LNCAP (cell line): ENCODE measurements around the gene NCEH1.

ENCODE experiments used
- TF ChIP-seq, protein P1 (sequence below): fragments of 450-650 bp; IDR thresholded peaks from 2 replicates; pipeline ENCODE4 v1.5.1; 2017; ENCODE audit warnings: mild to moderate bottlenecking

Gene NCEH1

DNA sequence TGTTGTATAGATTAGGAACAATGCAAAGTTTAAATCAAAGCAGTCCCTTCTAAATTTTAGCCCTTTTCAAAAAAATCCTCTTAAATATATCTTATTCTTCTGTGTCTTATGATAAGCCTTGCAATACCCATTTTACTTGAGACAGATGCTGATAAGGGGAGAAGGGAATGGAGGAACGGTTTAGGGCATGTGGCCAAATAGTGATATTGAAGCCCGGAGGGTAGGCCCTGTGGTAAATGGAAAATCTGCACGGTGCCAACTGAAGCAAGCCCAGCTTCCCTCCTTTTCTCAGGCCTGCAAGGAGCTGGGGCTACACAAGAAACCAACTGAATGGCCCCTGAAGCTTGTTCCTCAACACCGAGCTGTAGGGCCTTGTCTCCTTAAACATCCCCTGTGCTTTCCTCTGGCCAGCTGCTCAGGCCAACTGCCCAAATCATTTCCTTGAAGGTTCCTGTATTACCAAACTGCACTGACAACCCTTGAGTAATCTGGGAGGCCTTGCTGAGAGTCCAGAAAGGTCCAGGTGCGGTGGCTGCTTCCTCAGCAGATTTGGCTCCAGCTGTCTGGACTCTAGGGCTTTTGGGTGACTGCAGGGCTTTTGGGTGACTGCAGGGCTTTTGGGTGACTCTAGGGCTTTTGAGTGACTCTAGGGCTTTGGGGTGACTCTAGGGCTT is 67.2 kb downstream of the NCEH1 start:
- TF ChIP-seq, protein P1, sequence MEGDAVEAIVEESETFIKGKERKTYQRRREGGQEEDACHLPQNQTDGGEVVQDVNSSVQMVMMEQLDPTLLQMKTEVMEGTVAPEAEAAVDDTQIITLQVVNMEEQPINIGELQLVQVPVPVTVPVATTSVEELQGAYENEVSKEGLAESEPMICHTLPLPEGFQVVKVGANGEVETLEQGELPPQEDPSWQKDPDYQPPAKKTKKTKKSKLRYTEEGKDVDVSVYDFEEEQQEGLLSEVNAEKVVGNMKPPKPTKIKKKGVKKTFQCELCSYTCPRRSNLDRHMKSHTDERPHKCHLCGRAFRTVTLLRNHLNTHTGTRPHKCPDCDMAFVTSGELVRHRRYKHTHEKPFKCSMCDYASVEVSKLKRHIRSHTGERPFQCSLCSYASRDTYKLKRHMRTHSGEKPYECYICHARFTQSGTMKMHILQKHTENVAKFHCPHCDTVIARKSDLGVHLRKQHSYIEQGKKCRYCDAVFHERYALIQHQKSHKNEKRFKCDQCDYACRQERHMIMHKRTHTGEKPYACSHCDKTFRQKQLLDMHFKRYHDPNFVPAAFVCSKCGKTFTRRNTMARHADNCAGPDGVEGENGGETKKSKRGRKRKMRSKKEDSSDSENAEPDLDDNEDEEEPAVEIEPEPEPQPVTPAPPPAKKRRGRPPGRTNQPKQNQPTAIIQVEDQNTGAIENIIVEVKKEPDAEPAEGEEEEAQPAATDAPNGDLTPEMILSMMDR, result no peak

DNA sequence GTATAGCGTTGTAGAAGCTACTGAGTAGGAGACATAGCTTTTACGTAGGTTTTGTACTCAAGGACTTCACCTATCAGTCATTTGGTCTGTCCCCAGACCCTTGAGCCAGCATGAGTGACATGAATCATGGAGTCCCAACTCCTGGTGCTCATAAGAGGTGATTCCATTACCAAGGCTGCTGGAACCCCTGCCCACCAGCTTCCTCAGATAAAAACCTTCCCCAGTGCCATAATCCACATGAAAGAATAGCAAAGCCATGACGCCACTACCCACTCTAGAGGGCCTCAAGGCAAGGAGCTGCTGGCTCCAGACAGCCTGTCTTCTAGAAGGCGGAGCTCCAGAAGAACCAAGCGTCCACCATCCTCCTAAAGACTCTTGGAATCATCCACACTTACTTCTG is 69.6 kb downstream of the NCEH1 start:
- TF ChIP-seq, protein P1, result no peak

DNA sequence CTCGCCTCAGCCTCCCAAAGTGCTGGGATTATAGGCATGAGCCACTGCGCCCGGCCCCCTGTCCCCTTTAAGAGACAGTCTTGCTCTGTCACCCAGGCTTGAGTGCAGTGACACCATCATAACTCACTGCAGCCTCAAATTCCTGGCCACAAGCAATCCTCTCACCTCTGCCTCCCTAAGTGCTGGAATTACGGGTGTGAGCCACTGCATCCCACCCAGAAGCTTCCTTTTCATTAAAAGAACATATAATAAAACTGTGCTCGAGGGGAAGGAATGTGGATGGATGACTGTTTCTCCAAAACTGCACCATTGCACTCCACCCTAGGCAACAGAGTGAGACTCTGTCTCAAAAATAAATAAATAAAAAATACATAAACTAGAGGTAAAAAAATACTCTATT is 70.1 kb downstream of the NCEH1 start:
- TF ChIP-seq, protein P1, result no peak

DNA sequence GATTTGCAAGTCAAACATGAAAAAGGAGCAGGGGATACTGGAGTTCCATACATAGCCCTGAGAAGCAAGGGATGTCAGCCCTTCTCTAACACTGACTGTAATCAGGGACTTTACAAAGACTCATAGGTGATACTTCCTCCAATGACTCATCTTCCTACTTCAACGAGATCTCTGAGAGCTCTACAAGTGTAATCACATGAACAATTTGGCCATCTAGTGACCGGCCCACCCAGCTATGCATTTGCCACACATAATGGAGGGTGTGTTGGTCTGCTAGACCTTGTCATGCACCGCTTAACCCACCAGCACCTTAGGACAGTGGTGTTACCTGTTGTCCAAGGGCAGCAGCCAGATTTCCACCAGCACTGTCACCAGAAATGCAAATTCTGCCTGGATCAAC is 75.3 kb downstream of the NCEH1 start:
- TF ChIP-seq, protein P1, result no peak

DNA sequence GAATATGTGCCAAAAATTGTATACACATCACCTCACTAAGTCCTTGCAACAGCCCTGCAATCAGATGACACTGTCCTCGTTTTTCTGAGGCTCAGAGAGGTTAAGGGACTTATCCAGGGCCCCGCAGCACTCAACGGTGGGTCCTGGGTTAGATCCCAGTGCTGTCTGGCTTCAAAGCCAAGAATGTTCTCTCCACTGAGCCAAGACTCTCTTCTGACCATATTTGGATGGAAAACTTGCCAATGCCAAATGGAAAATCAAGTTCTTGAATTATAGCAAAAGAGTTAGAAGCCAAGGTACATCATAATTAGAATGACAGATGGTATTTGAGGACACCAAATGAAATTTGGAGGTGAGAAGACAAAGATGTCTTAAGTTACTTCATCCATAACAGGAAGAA is 75.9 kb downstream of the NCEH1 start:
- TF ChIP-seq, protein P1, result no peak

DNA sequence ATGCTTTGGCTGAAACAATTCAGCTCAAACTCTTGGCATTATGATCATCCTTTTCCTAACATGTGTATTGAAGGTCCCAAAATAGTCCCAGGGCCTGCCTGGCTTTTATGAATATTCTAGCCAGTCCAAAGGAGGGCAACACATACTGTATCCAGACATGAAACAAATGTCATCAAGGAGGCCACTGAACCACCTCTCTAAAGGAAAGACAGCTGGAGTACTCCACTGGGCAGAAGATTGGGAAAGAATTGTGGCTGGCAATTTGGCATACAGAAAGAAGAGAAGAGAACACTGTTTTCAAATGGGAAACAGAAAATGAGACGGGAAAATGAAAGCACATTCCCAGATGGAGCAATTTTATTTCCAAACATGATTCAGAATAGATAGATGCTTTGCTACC is 80.6 kb downstream of the NCEH1 start:
- TF ChIP-seq, protein P1, result no peak

DNA sequence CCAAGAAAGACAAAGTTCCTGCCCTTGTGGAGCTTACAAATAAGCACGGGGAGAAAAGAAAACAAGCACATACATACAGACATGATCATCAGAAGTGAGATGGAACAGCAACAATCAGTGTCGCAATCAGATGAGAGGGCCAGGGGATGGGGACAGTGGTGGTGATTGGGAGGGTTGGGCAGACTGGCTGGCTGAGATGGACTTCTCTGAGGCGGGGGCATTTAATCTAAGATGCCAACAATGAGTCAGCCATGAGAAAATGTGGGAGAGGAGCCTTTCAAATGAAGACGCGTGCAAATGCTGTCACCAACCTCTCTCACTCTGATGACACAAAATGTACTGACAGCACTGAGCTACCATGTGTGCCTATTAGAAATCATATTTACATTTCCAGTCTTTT is 81.4 kb downstream of the NCEH1 start:
- TF ChIP-seq, protein P1, result no peak
